SK-N-SH (cell line): ENCODE measurements around the gene CDK18.

Source experiments
- EZH2phosphoT487 ChIP-seq: fragments of 200-600 bp; sonication (generic); IDR thresholded peaks from 2 replicates; pipeline ENCODE4 v1.6.1; 2017; ENCODE audit warnings: low read depth, mixed run types, mild to moderate bottlenecking, antibody characterized with exemption, moderate library complexity, borderline replicate concordance
- TAF1 ChIP-seq: IDR thresholded peaks from 2 replicates; pipeline ENCODE4 v1.6.1; 2012; ENCODE audit warnings: low read depth, mild to moderate bottlenecking, low read length, moderate library complexity, borderline replicate concordance
- TEAD4 ChIP-seq: IDR thresholded peaks from 2 replicates; pipeline ENCODE4 v1.4.0; 2012; ENCODE audit warnings: mild to moderate bottlenecking, borderline replicate concordance; ENCODE audit not compliant: insufficient read depth
- TF ChIP-seq, protein P1 (sequence below): fragments of 200-600 bp; sonication (generic); IDR thresholded peaks from 2 replicates; pipeline ENCODE4 v1.6.1; 2017; ENCODE audit warnings: antibody characterized with exemption, mild to moderate bottlenecking, moderate library complexity
- TF ChIP-seq, protein P2 (sequence below): IDR thresholded peaks from 2 replicates; pipeline ENCODE4 v1.6.1; 2012; ENCODE audit warnings: mild to moderate bottlenecking, low read depth, low read length, moderate library complexity
- TF ChIP-seq, protein P3 (sequence below): IDR thresholded peaks from 2 replicates; pipeline ENCODE4 v1.4.0; 2012; ENCODE audit warnings: low read depth

DNA sequence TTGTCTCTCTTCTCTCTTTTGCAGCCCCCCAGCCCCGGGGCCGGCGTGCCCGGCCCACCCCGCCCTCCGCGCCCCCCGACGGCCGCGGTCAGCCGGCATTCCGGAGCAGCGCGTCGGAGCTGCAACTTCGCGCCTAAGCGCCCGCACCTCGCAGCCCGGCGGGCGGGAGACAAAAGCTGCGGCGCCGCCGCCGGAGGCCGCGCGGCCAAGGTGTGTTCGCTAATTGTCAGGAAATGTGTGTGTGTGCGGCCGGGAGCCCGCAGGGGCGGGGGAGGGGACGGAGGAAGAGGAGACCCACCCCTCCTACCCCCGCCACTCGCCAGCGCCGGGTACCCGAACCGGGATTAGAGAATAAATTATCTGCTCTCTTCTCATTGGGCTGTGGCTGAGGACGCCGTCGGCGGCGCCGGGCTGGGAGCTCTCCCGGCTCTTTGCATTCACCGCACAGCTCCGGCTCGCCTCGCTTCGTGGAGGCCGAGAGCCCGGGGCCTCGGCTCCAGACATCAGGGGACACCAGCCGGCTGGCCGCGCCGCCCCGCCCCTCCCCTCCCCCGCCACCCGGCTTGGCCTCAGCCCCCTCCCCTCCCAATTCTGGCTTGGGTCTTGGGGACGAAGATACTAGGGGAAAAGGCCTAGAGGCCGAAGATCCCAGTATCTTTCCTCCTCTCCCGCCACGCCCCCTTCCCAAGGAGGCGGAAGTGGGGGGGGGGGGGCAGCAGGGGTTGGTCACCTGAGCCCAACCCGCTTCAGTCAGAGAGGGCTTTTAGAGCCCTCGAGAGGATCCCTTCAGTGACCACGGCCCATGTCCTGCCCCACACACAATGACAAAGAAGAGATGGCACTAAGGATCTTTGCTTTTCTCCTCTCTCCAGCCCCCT lies 47.4 kb upstream of the CDK18 start:
- TF ChIP-seq, protein P1, sequence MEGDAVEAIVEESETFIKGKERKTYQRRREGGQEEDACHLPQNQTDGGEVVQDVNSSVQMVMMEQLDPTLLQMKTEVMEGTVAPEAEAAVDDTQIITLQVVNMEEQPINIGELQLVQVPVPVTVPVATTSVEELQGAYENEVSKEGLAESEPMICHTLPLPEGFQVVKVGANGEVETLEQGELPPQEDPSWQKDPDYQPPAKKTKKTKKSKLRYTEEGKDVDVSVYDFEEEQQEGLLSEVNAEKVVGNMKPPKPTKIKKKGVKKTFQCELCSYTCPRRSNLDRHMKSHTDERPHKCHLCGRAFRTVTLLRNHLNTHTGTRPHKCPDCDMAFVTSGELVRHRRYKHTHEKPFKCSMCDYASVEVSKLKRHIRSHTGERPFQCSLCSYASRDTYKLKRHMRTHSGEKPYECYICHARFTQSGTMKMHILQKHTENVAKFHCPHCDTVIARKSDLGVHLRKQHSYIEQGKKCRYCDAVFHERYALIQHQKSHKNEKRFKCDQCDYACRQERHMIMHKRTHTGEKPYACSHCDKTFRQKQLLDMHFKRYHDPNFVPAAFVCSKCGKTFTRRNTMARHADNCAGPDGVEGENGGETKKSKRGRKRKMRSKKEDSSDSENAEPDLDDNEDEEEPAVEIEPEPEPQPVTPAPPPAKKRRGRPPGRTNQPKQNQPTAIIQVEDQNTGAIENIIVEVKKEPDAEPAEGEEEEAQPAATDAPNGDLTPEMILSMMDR = no peak
- TF ChIP-seq, protein P2, sequence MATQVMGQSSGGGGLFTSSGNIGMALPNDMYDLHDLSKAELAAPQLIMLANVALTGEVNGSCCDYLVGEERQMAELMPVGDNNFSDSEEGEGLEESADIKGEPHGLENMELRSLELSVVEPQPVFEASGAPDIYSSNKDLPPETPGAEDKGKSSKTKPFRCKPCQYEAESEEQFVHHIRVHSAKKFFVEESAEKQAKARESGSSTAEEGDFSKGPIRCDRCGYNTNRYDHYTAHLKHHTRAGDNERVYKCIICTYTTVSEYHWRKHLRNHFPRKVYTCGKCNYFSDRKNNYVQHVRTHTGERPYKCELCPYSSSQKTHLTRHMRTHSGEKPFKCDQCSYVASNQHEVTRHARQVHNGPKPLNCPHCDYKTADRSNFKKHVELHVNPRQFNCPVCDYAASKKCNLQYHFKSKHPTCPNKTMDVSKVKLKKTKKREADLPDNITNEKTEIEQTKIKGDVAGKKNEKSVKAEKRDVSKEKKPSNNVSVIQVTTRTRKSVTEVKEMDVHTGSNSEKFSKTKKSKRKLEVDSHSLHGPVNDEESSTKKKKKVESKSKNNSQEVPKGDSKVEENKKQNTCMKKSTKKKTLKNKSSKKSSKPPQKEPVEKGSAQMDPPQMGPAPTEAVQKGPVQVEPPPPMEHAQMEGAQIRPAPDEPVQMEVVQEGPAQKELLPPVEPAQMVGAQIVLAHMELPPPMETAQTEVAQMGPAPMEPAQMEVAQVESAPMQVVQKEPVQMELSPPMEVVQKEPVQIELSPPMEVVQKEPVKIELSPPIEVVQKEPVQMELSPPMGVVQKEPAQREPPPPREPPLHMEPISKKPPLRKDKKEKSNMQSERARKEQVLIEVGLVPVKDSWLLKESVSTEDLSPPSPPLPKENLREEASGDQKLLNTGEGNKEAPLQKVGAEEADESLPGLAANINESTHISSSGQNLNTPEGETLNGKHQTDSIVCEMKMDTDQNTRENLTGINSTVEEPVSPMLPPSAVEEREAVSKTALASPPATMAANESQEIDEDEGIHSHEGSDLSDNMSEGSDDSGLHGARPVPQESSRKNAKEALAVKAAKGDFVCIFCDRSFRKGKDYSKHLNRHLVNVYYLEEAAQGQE = no peak
- TF ChIP-seq TEAD4 = no peak
- TF ChIP-seq, protein P3, sequence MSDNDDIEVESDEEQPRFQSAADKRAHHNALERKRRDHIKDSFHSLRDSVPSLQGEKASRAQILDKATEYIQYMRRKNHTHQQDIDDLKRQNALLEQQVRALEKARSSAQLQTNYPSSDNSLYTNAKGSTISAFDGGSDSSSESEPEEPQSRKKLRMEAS = no peak
- TF ChIP-seq TAF1 = no peak
- no peak for TF ChIP-seq EZH2phosphoT487
